ENCODE results near the gene C11orf86.
"Not testable (repeated sequence)": the region's sequence is repeated elsewhere in the genome, so short reads cannot be mapped to it uniquely, and the experiment has no call there.

C11orf86 gene

GRCh38 chr11:66967670-66968425, 7.3 kb upstream of the C11orf86 start:
- no peak for DNase-seq

DNA sequence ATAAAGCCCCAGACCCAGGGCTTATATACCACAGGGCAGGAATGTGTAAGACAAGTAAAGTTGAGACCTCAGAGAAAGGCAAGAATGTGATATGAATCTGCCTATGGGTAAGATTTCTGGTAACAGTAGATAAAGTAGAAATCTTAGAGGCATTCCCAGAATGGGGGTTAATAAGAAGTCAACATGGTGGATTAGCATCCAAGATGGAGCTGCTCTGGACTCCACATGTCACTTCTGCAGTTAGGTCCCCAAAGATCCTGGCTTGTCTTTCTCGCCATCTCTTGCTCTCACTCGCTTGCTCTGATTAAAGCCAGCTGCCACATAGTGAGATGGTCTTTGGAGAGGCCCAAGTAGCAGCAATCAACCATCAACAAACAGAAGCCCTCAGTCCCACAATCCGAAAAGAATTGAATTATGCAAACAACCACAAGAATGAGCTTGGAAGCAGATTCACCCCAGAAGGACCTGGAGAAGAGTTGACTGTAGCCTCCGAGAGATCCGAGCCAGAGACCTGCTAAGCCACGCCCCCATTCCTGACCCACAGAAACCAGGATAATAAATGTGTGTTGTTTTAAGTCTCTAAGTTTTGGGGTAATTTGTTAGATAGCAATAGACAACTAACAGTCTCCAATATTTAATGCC, 5.4 kb upstream of the C11orf86 start:
- DNase-seq, result no peak

DNA sequence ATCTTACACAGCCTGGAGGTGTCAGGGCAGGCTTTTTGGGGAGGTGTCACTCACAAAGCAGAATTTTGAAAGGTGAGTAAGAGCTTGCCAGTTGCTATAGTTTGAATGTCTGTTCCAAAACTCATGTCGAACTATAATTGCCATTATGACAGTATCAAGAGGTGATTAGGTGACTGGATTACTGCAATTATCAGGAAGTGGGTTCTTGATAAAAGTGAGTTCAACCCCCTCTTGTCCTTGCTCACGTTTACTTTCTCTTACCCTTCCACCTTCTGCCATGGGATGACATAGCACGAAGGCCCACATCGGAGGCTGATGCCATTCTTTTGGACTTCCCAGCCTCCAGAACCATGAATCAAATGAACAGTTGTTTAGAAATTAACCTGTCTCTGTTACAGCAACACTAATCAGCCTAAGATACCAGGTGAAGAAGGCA, 4.7 kb upstream of the C11orf86 start:
- no peak for DNase-seq

DNA sequence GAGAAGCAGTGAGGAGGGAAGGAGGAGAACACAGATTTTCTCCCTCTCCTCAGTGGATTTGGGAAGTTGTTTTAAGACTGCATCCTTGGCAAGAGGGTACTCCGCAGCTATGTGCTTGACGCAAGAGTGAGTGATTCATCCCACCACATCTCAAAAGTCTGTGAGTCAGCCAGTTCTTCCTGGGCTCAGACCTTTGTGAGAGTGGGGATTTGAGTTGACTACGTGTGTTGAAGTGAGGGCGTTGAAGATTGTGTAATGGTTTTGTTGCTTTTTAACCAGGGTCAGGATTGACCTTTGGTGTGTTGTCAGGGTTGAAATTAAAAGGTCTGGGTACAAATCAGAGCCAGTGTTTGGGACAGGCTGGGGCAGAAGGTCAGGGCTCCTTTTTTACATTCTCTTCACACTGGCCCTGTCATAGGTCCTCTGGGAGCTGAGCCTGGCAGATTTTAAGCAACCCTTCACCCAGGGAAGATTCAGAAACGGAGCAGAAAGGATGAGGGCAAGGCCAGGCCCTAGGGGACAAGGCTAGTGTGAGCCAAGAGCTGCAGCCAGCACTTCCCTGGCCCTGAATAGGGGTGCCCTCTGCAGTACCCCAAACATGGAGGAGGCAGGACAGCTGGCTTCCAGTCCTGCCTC, 4.2 kb upstream of the C11orf86 start:
- DNase-seq, result no peak

- DNase-seq, result no peak
Measured at GRCh38 chr11:66971488-66971887, 3.6 kb upstream of the C11orf86 start.

DNA sequence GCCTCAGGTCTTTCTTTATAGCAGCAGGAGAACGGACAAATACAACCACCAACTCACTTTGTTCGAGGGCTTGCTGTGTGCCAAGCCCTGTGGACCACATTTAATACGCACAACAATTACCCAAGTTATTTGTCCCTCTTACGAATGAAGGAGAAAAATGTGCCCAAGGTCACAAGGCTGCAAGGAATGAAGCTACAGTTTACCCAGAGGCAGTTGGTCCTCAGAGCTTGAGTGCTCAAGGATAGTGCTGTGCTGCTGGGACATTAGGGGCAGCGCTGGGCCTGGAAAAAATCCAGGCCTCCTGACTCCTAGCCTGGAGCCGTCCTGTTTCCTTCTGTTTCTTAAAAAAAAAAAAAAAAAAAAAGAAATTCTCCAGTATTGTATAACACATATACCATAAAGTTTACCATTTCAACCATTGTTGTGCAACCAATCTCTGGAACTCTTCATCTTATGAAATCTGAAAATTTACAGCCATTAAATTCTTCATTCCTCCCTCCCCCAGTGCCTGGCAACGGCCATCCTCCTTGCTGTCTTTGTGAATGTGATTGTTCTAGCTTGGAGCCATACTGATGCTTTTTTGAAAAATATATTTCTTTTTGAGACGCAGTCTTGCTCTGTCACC, 1.0 kb upstream of the C11orf86 start:
- no peak for DNase-seq

DNA sequence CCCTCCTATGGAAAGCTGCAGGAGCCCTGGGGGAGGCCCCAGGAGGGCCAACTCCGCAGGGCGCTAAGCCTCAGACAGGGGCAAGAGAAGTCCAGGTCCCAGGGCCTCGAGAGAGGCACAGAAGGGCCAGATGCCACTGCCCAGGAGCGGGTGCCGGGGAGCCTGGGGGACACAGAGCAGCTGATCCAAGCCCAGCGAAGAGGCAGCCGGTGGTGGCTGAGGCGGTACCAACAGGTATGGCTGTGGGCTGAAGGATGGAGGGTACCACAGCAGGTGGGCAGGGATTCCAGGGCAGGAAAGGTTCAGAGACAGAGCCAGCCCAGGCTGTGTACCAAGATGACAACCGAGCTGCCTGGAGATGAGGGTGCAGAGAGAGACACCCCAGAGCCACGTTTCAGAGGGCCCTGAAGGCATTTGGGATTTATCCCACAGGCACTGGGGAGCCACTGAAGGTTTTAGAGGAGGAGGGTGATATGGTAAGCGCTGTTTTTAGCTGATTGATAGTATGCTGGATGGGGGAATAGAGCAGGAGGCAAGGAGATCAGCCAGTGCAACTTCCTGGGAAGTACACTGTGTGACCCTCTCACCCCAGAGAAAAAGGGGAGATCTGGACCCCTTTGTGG, 412 bp downstream of the C11orf86 start:
- DNase-seq, result no peak

DNA sequence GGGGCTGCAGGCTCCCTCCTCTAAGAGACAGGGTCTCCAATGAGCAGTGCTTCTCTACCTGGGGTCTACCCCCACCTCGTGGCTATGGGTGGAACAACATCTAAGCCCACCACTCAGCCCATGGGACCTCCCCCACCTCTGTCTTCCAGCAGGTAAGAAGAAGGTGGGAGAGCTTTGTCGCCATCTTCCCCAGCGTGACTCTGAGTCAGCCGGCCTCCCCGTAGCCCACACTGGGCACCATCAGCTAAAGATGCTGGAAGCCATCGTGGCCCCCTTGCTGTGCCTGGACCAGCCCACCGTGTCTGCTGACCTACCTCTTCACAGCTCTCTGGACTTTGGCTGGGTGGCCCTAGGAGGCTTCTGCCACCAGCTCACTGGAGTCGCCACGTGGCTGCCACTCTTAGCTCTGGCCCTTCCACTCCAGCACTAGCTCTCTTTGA, 944 bp downstream of the C11orf86 start:
- DNase-seq, result peak; percentile 51

GRCh38 chr11:66976925-66977324, 1.8 kb downstream of the C11orf86 start:
- no peak for DNase-seq

GRCh38 chr11:66978229-66978628, 3.1 kb downstream of the C11orf86 start:
- no peak for DNase-seq

DNA sequence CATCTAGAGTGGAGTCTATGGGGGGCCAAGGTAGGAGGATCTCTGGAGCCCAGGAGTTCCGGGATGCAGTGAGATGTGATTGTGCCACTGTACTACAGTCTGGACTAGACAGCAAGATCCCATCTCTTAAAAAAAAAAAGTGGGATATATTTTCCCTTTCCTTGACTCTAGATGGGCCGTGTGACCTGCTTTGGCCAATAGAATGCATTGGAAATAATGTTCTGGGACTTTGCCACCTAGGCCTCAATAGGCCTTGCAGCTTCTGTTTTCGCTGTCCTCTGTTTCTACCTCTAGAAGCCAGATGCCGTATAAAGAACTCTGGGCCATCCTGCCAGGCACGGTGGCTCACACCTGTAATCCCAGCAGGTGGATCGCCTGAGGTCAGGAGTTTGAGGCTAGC, 3.6 kb downstream of the C11orf86 start:
- DNase-seq, result no peak

DNA sequence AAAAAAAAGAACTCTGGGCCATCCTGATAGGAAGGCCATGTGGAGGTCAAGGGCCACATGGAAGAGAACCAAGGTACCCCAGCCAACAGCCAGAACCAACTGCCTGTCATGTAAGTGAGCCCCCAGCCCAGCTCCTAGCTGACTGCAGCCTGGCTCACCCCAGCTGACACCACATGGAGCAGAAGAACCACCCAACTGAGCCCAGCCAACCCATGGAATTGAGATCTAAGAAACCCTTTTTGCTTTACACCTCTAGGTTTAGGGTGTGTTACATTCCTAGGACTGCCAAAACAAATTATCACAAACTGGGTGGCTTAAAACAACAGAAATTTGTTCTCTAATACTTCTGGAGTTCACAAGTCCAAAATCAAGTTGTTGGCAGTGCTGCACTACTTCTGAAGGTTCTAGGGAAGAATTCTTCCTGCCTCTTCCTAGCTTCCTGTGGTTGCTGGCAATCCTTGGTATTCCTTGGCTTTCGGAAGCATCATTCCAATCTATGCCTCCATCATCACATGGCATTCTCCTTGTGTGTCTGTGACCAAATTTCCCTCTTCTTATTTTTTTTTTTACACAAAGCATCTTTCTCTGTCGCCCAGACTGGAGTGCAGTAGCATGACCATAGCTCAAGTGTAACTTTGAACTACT, 4.4 kb downstream of the C11orf86 start:
- no peak for DNase-seq

GRCh38 chr11:66981976-66982578, 7.0 kb downstream of the C11orf86 start:
- peak; percentile 98 for DNase-seq

GRCh38 chr11:66983275-66983924, 8.3 kb downstream of the C11orf86 start:
- no peak for DNase-seq

- DNase-seq, result no peak
Measured at GRCh38 chr11:66985508-66986177, 10.5 kb downstream of the C11orf86 start.

GRCh38 chr11:66986178-66986545, 11.1 kb downstream of the C11orf86 start:
- DNase-seq, result no peak

GRCh38 chr11:66987158-66987620, 12.1 kb downstream of the C11orf86 start:
- peak; percentile 60 for DNase-seq

GRCh38 chr11:66987924-66988637, 13.0 kb downstream of the C11orf86 start:
- no peak for DNase-seq

DNA sequence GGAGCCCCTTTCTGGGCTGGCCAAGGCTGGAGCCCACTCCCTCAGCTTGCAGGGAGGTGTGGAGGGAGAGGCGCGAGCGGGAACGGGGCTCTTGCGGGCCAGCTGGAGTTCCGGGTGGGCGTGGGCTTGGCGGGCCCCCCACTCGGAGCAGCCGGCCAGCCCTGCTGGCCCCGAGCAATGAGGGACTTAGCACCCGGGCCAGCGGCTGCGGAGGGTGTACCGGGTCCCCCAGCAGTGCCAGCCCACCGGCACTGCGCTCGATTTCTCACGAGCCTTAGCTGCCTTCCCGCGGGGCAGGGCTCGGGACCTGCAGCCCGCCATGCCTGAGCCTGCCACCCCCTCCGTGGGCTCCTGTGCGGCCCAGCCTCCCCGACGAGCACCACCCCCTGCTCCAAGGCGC, 13.6 kb downstream of the C11orf86 start:
- not testable (repeated sequence) for DNase-seq

- not testable (repeated sequence) for DNase-seq
Measured at GRCh38 chr11:66989360-66989759, 14.3 kb downstream of the C11orf86 start.
